GM12878 (cell line): ENCODE measurements around the gene B9D1. TPM values are rescaled to one million over a fixed set of nuclear protein-coding genes. Genes with fewer than 3 reads are reported as not detected.

ENCODE experiments used
- ATAC-seq: fragments of 200-7000 bp; cut with Tn5 transposase; 3 replicates; pipeline ENCODE4 v1.9.1; 2020; ENCODE audit warnings: mild to moderate bottlenecking, moderate library complexity
- BruUV-seq: library from RNA; stranded (reverse); fragments of 400-500 nt; replicated peaks from 2 replicates; lab custom pipeline; 2021; lab: Mats Ljungman, UMichigan
- CTCF ChIA-PET: fragments of 300-600 bp; sonication (Branson Sonifier 250); formaldehyde crosslinking; extraction: SDS; loops from one replicate; lab custom pipeline; 2021; ENCODE audit warnings: inconsistent platforms; lab: Yijun Ruan, JAX
- POLR2A ChIA-PET: fragments of 350-600 bp; formaldehyde crosslinking; extraction: SDS; loops from one replicate; lab custom pipeline; 2021; ENCODE audit warnings: inconsistent platforms; lab: Charles Lee
- RAD21 ChIA-PET: fragments of 300-600 bp; sonication (Branson Sonifier 250); formaldehyde crosslinking; loops from one replicate; lab custom pipeline; 2023; ENCODE audit warnings: antibody characterized with exemption; ENCODE audit not compliant: unreplicated experiment; lab: Charles Lee
- SMC1A ChIA-PET: fragments of 300-600 bp; sonication (Branson Sonifier 250); formaldehyde crosslinking; loops from one replicate; lab custom pipeline; 2023; ENCODE audit not compliant: unreplicated experiment, uncharacterized antibody; lab: Charles Lee
- DNase-seq: peaks from one replicate; pipeline ENCODE4 v3.0.0-alpha.2; 2011; ENCODE audit warnings: low read depth, low spot score
- FAIRE-seq: peaks from 3 replicates; lab custom pipeline; 2011; peaks lifted over from hg19 to GRCh38; lab: Jason Lieb, UNC
- H2AFZ ChIP-seq: 2 replicates; pipeline ENCODE4 v1.6.0; 2011; ENCODE audit warnings: low read depth, low read length, control low read depth; ENCODE audit not compliant: control insufficient read depth
- H3K27ac ChIP-seq: 2 replicates; pipeline ENCODE4 v1.5.1; 2011; ENCODE audit warnings: control low read depth; ENCODE audit not compliant: control insufficient read depth, insufficient read depth
- H3K27me3 ChIP-seq, 2 experiments: replicated peaks in 1 of 2; 2 replicates each; pipeline versions ENCODE4 v1.6.0 to v1.6.1; 2011; ENCODE audit warnings: low read length in 1 of 2; ENCODE audit not compliant: control insufficient read depth in 2 of 2, insufficient read depth in 2 of 2
- H3K36me3 ChIP-seq, 2 experiments: 2 replicates each; pipeline ENCODE4 v1.5.1; 2011; ENCODE audit warnings: low read length in 1 of 2; ENCODE audit not compliant: control insufficient read depth in 2 of 2, insufficient read depth in 2 of 2
- H3K4me1 ChIP-seq: 2 replicates; pipeline ENCODE4 v1.6.1; 2011; ENCODE audit warnings: mild to moderate bottlenecking, low read length, moderate library complexity, mixed read lengths; ENCODE audit not compliant: control insufficient read depth, insufficient read depth
- H3K4me2 ChIP-seq: 2 replicates; pipeline ENCODE4 v1.6.0; 2011; ENCODE audit warnings: control low read depth; ENCODE audit not compliant: control insufficient read depth, insufficient read depth
- H3K4me3 ChIP-seq: fragments of 200-600 bp; sonication (generic); 2 replicates; pipeline ENCODE4 v1.5.1; 2016
- H3K79me2 ChIP-seq: 2 replicates; pipeline ENCODE4 v1.6.0; 2011; ENCODE audit warnings: low read length; ENCODE audit not compliant: control insufficient read depth, insufficient read depth
- H3K9ac ChIP-seq: 2 replicates; pipeline ENCODE4 v1.8.0; 2011; ENCODE audit warnings: low read length, control low read depth, mixed read lengths; ENCODE audit not compliant: control insufficient read depth, insufficient read depth
- H3K9me3 ChIP-seq: replicated peaks from 3 replicates; pipeline ENCODE4 v1.5.1; 2011; ENCODE audit warnings: mild to moderate bottlenecking, low read length; ENCODE audit not compliant: control insufficient read depth, insufficient read depth
- H4K20me1 ChIP-seq: 2 replicates; pipeline ENCODE4 v1.6.0; 2011; ENCODE audit not compliant: control insufficient read depth, insufficient read depth
- POLR2A ChIP-seq: IDR thresholded peaks from 2 replicates; pipeline ENCODE4 v1.6.1; 2011; ENCODE audit warnings: low read depth, mild to moderate bottlenecking, low read length
- ZNF592 ChIP-seq: fragments of 450-650 bp; IDR thresholded peaks from 2 replicates; pipeline ENCODE4 v1.6.1; 2017; ENCODE audit warnings: mild to moderate bottlenecking, moderate library complexity
- ZNF622 ChIP-seq: fragments of 450-650 bp; IDR thresholded peaks from 2 replicates; pipeline ENCODE4 v1.6.1; 2017; ENCODE audit warnings: mild to moderate bottlenecking, inconsistent platforms
- WGBS: methylation state at CpG from one replicate; pipeline ENCODE4 v1.1.6; 2016; ENCODE audit warnings: low lambda C conversion rate; ENCODE audit not compliant: insufficient replicate concordance, insufficient coverage; ENCODE audit errors: missing lambda C conversion rate; 5-methylcytosine and 5-hydroxymethylcytosine counted together
- in situ Hi-C: fragments of 300-500 bp; cut with MboI; formaldehyde crosslinking; loops from 9 replicates; pipeline ENCODE4 v1.14.3; 2018; ENCODE audit warnings: mixed read lengths
- intact Hi-C: fragments of 100-400 bp; cut with micrococcal nuclease; formaldehyde crosslinking; loops from one replicate; pipeline ENCODE4 v1.14.2; 2022; ENCODE audit not compliant: unreplicated experiment
- polyA plus RNA-seq, 11 experiments: library from polyadenylated mRNA; depleted of rRNA in 4 of 11; unstranded in 6 of 11; stranded (reverse) in 5 of 11; fragments of >200 nt; fragmentation: Nextera tagmentation in 4 of 11; fragmentation: Illumina TruSeq in 1 of 11; extraction: Ambion mirVana in 4 of 11; extraction: Trizol in 1 of 11; gene quantifications; 1 replicate in 1 of 11; 2 replicates in 10 of 11; pipeline versions ENCODE4 v1.2.1 to v1.2.3, GENCODE V29; 2011 to 2016; ENCODE audit warnings: inconsistent platforms in 2 of 11, missing spikeins in 2 of 11, low read depth in 1 of 11
- total RNA-seq, 4 experiments: library from RNA; depleted of rRNA in 3 of 4; stranded (reverse); fragments of >200 nt in 3 of 4; fragmentation: Illumina TruSeq in 1 of 4; extraction: Trizol in 1 of 4; gene quantifications; 2 replicates each; pipeline versions ENCODE4 v1.2.1 to v1.2.3, GENCODE V29; 2013 to 2021

Gene B9D1
- total and polyA plus RNA-seq, 10 of the 15 experiments (the other 5 are each of a cell fraction or from before 2014, with no cell fraction given), result 5.9 to 18.3 (median 9.8) TPM

- H2AFZ ChIP-seq, result no peak overlapping the region
- no peak overlapping the region for H3K4me2 ChIP-seq
- ChIA-PET SMC1A (interaction anchor here (1.1 to 2.0 kb wide), 2 partner anchors 14 to 30 kb away, joined by 3 to 8 read pairs; no protein-coding TSS in a partner anchor), RAD21 (no interaction called here), POLR2A (no interaction called here), CTCF (interaction anchor here (1.1 to 2.8 kb wide), 5 partner anchors 15 to 126 kb away, joined by 3 to 20 read pairs (median 5); no protein-coding TSS in a partner anchor)
- no peak overlapping the region for H3K27ac ChIP-seq
- TF ChIP-seq POLR2A (peak; percentile 46; the same call in 1 of the 2 replicates), ZNF622 (no peak)
- ATAC-seq (no peak), FAIRE-seq (no peak), DNase-seq (no peak)
- H3K9me3 ChIP-seq, result no peaks in the 10 kb centered on the region
- H3K79me2 ChIP-seq, result no peaks in the 10 kb centered on the region
- BruUV-seq, result no TSS peak
- 54% methylated on average over 21 of the region's 21 CpGs for WGBS
- peaks cover 5% of the 10 kb centered on the region for H3K4me1 ChIP-seq
- no peaks in the 10 kb centered on the region for H4K20me1 ChIP-seq
- no peaks in the 10 kb centered on the region for H3K36me3 ChIP-seq
- no peaks in the 10 kb centered on the region; a peak in 1 of 4 replicates for H3K27me3 ChIP-seq
- intact Hi-C loops (no loop called here), in situ Hi-C loops (loop anchor here (5.0 kb wide), 1 partner anchor 85 kb away; no protein-coding TSS in a partner anchor)
- H3K4me3 ChIP-seq, result no peak overlapping the region
- no peak overlapping the region for H3K9ac ChIP-seq
Measured at GRCh38 chr17:19336938-19337711, 25.4 kb downstream of the B9D1 start.

- H3K4me3 ChIP-seq, result no peak overlapping the region
- CTCF ChIA-PET, result no interaction called here
- H3K36me3 ChIP-seq, result no peaks in the 10 kb centered on the region
- no TSS peak for BruUV-seq
- WGBS, result 58% methylated on average over 18 of the region's 18 CpGs
- peaks cover 5% of the 10 kb centered on the region for H3K4me1 ChIP-seq
- RAD21 ChIA-PET, result no interaction called here
- POLR2A ChIA-PET, result no interaction called here
- TF ChIP-seq ZNF592, result no peak
- 0 out of 2 replicates have a peak, but pooled peaks have one; percentile 5 for TF ChIP-seq POLR2A
- H3K4me2 ChIP-seq, result no peak overlapping the region
- no peaks in the 10 kb centered on the region for H4K20me1 ChIP-seq
- no peaks in the 10 kb centered on the region for H3K27me3 ChIP-seq
- no peak overlapping the region for H3K27ac ChIP-seq
- H3K79me2 ChIP-seq, result no peaks in the 10 kb centered on the region
- H3K9me3 ChIP-seq, result no peaks in the 10 kb centered on the region
- FAIRE-seq (no peak), DNase-seq (no peak), ATAC-seq (no peak)
- H2AFZ ChIP-seq, result no peak overlapping the region
- intact Hi-C loops (no loop called here), in situ Hi-C loops (loop anchor here (5.0 kb wide), 1 partner anchor 84 kb away; no protein-coding TSS in a partner anchor)
- no peak overlapping the region for H3K9ac ChIP-seq
- SMC1A ChIA-PET, result no interaction called here
Measured at GRCh38 chr17:19335951-19336631, 26.4 kb downstream of the B9D1 start.
